IMR-90 (cell line): ENCODE results near the gene NEK4. TPM values are rescaled to one million over a fixed set of nuclear protein-coding genes. Genes with fewer than 3 reads are reported as not detected.

Source experiments
- ATAC-seq: fragments of 200-7000 bp; cut with Tn5 transposase; 2 replicates; pipeline ENCODE4 v1.9.1; 2020; ENCODE audit warnings: low read depth, mild to moderate bottlenecking, moderate library complexity
- BruUV-seq: library from RNA; stranded (reverse); fragments of 400-500 nt; replicated peaks from 2 replicates; lab custom pipeline; 2021; lab: Mats Ljungman, UMichigan
- CTCF ChIA-PET: fragments of 300-600 bp; formaldehyde crosslinking; extraction: SDS; loops from one replicate; lab custom pipeline; 2021; ENCODE audit warnings: antibody characterized with exemption; lab: Yijun Ruan, JAX
- POLR2A ChIA-PET: fragments of 300-600 bp; sonication (Branson Sonifier 250); formaldehyde crosslinking; loops from one replicate; lab custom pipeline; 2022; ENCODE audit warnings: antibody characterized with exemption; ENCODE audit not compliant: unreplicated experiment; lab: Charles Lee
- DNase-seq: peaks from one replicate; pipeline ENCODE4 v3.0.0; 2013
- H2AFZ ChIP-seq: replicated peaks from 2 replicates; pipeline ENCODE3; 2013; ENCODE audit warnings: low read length, mild to moderate bottlenecking; ENCODE audit not compliant: poor library complexity
- H2AK5ac ChIP-seq: 2 replicates; pipeline ENCODE4 v1.6.1; 2013; ENCODE audit warnings: low read depth, low read length, inconsistent platforms
- H2AK9ac ChIP-seq: replicated peaks from 2 replicates; pipeline ENCODE3; 2013; ENCODE audit warnings: mild to moderate bottlenecking, low read depth, low read length, moderate library complexity; ENCODE audit not compliant: poor library complexity
- H2BK120ac ChIP-seq: 2 replicates; pipeline ENCODE4 v1.6.1; 2013; ENCODE audit warnings: low read depth, low read length, inconsistent platforms
- H2BK15ac ChIP-seq: 3 replicates; pipeline ENCODE4 v1.6.1; 2013; ENCODE audit warnings: low read depth, low read length, inconsistent platforms
- H2BK20ac ChIP-seq: 2 replicates; pipeline ENCODE4 v1.6.1; 2013; ENCODE audit warnings: low read depth, mild to moderate bottlenecking, inconsistent platforms, low read length, moderate library complexity
- H2BK5ac ChIP-seq: 2 replicates; pipeline ENCODE4 v1.6.1; 2013; ENCODE audit warnings: mild to moderate bottlenecking, low read depth, low read length, inconsistent platforms; ENCODE audit not compliant: poor library complexity, severe bottlenecking
- H3K14ac ChIP-seq: replicated peaks from 2 replicates; pipeline ENCODE4 v1.6.1; 2013; ENCODE audit warnings: low read depth, low read length, inconsistent platforms
- H3K18ac ChIP-seq: 2 replicates; pipeline ENCODE4 v1.6.1; 2013; ENCODE audit warnings: low read depth, low read length, control low read depth
- H3K23ac ChIP-seq: 2 replicates; pipeline ENCODE4 v1.6.1; 2013; ENCODE audit warnings: low read depth, low read length, inconsistent platforms
- H3K27ac ChIP-seq: 2 replicates; pipeline ENCODE4 v1.5.1; 2013; ENCODE audit warnings: mild to moderate bottlenecking, control low read depth, low read length; ENCODE audit not compliant: insufficient read depth
- H3K27me3 ChIP-seq: 2 replicates; pipeline ENCODE4 v1.6.1; 2013; ENCODE audit warnings: low read length; ENCODE audit not compliant: control insufficient read depth, insufficient read depth
- H3K36me3 ChIP-seq: 2 replicates; pipeline ENCODE4 v1.6.1; 2013; ENCODE audit warnings: low read length, mixed read lengths; ENCODE audit not compliant: control insufficient read depth, insufficient read depth
- H3K4ac ChIP-seq: 2 replicates; pipeline ENCODE4 v1.6.1; 2013; ENCODE audit warnings: low read depth, low read length, inconsistent platforms
- H3K4me1 ChIP-seq: 2 replicates; pipeline ENCODE4 v1.6.1; 2013; ENCODE audit warnings: low read length, mixed read lengths; ENCODE audit not compliant: control insufficient read depth, insufficient read depth
- H3K4me2 ChIP-seq: 2 replicates; pipeline ENCODE4 v1.6.1; 2013; ENCODE audit warnings: low read depth, mild to moderate bottlenecking, control low read depth, low read length, moderate library complexity
- H3K4me3 ChIP-seq: 2 replicates; pipeline ENCODE4 v1.5.1; 2013; ENCODE audit warnings: low read depth, mild to moderate bottlenecking, control low read depth, low read length, moderate library complexity; ENCODE audit not compliant: insufficient read depth
- H3K56ac ChIP-seq: 2 replicates; pipeline ENCODE4 v1.6.1; 2013; ENCODE audit warnings: low read length, inconsistent platforms; ENCODE audit not compliant: insufficient read depth; ENCODE audit errors: extremely low read depth
- H3K79me1 ChIP-seq, 2 experiments: 2 replicates each; pipeline ENCODE4 v1.6.1; 2013; ENCODE audit warnings: low read length in 2 of 2, inconsistent platforms in 1 of 2, low read depth in 1 of 2
- H3K9ac ChIP-seq: 2 replicates; pipeline ENCODE4 v1.6.1; 2013; ENCODE audit warnings: low read depth, low read length, control low read depth
- H3K9me1 ChIP-seq: 2 replicates; pipeline ENCODE4 v1.6.1; 2013; ENCODE audit warnings: low read length, inconsistent platforms; ENCODE audit not compliant: insufficient read depth
- H3K9me3 ChIP-seq: 2 replicates; pipeline ENCODE4 v1.6.1; 2013; ENCODE audit warnings: low read length; ENCODE audit not compliant: control insufficient read depth, insufficient read depth
- H4K20me1 ChIP-seq: 2 replicates; pipeline ENCODE4 v1.6.1; 2013; ENCODE audit warnings: low read length, inconsistent platforms; ENCODE audit not compliant: insufficient read depth
- H4K5ac ChIP-seq: 2 replicates; pipeline ENCODE4 v1.6.1; 2013; ENCODE audit warnings: mild to moderate bottlenecking, low read depth, low read length, control low read depth
- H4K8ac ChIP-seq, 2 experiments: 2 replicates each; pipeline ENCODE4 v1.6.1; 2013; ENCODE audit warnings: low read depth in 2 of 2, low read length in 2 of 2, control low read depth in 1 of 2, inconsistent platforms in 1 of 2
- H4K91ac ChIP-seq: 2 replicates; pipeline ENCODE4 v1.6.1; 2013; ENCODE audit warnings: low read depth, low read length, inconsistent platforms; ENCODE audit not compliant: insufficient read depth
- BHLHE40 ChIP-seq: fragments of 150-350 bp; IDR thresholded peaks from 2 replicates; pipeline ENCODE4 v1.6.1; 2016; ENCODE audit warnings: mild to moderate bottlenecking, low read depth, low read length
- CEBPB ChIP-seq: IDR thresholded peaks from 2 replicates; pipeline ENCODE4 v1.6.1; 2012; ENCODE audit warnings: low read depth, low read length, improper control_type of control experiment
- CHD1 ChIP-seq: IDR thresholded peaks from 2 replicates; pipeline ENCODE4 v1.6.1; 2012; ENCODE audit warnings: low read depth, low read length, improper control_type of control experiment
- CTCF ChIP-seq: conservative IDR thresholded peaks from 2 replicates; pipeline ENCODE4 v1.5.1; 2012; ENCODE audit warnings: mild to moderate bottlenecking, low read depth, low read length, improper control_type of control experiment
- ELK1 ChIP-seq: fragments of 150-350 bp; IDR thresholded peaks from 2 replicates; pipeline ENCODE4 v1.6.1; 2016; ENCODE audit warnings: low read depth, mild to moderate bottlenecking, low read length, moderate library complexity, borderline replicate concordance
- FOS ChIP-seq: fragments of 150-350 bp; IDR thresholded peaks from 2 replicates; pipeline ENCODE4 v1.6.1; 2016; ENCODE audit warnings: low read depth, low read length
- MAFK ChIP-seq: IDR thresholded peaks from 2 replicates; pipeline ENCODE4 v1.6.1; 2012; ENCODE audit warnings: low read depth, low read length, improper control_type of control experiment
- MAZ ChIP-seq: IDR thresholded peaks from 2 replicates; pipeline ENCODE4 v1.6.1; 2012; ENCODE audit warnings: low read depth, mild to moderate bottlenecking, low read length, improper control_type of control experiment, moderate library complexity, borderline replicate concordance
- MXI1 ChIP-seq: IDR thresholded peaks from 2 replicates; pipeline ENCODE4 v1.6.1; 2012; ENCODE audit warnings: low read depth, mild to moderate bottlenecking, low read length, moderate library complexity, borderline replicate concordance
- NFE2L2 ChIP-seq: fragments of 150-350 bp; IDR thresholded peaks from 2 replicates; pipeline ENCODE4 v1.6.1; 2016; ENCODE audit warnings: low read depth, mild to moderate bottlenecking, low read length
- POLR2A ChIP-seq: IDR thresholded peaks from 2 replicates; pipeline ENCODE4 v1.6.1; 2012; ENCODE audit warnings: mild to moderate bottlenecking, low read depth, low read length
- RAD21 ChIP-seq: IDR thresholded peaks from 2 replicates; pipeline ENCODE4 v1.6.1; 2012; ENCODE audit warnings: low read length, improper control_type of control experiment
- RCOR1 ChIP-seq: IDR thresholded peaks from 2 replicates; pipeline ENCODE4 v1.6.1; 2012; ENCODE audit warnings: mild to moderate bottlenecking, low read length, improper control_type of control experiment; ENCODE audit not compliant: insufficient replicate concordance
- RFX5 ChIP-seq: IDR thresholded peaks from 2 replicates; pipeline ENCODE4 v1.8.0; 2012; ENCODE audit warnings: low read depth, mild to moderate bottlenecking, low read length, moderate library complexity
- SMC3 ChIP-seq: fragments of 150-350 bp; IDR thresholded peaks from 2 replicates; pipeline ENCODE4 v1.6.1; 2016; ENCODE audit warnings: low read depth, mild to moderate bottlenecking, antibody characterized with exemption, low read length, moderate library complexity
- USF2 ChIP-seq: fragments of 150-350 bp; IDR thresholded peaks from 2 replicates; pipeline ENCODE4 v1.6.1; 2017; ENCODE audit warnings: mild to moderate bottlenecking, antibody characterized with exemption, low read length, low read depth
- WGBS, 2 experiments: methylation state at CpG; one replicate each; pipeline versions ENCODE4 v1.1.5 to v1.1.7; 2013; ENCODE audit warnings: missing lambda C conversion rate in 2 of 2; ENCODE audit not compliant: insufficient read length in 1 of 2; ENCODE audit errors: extremely low coverage in 2 of 2; 5-methylcytosine and 5-hydroxymethylcytosine counted together
- dilution Hi-C: fragments of 300-500 bp; cut with HindIII; formaldehyde crosslinking; loops from one replicate; pipeline ENCODE4 v1.14.3; 2018; ENCODE audit warnings: low sequenced_read_pairs; ENCODE audit not compliant: unreplicated experiment
- in situ Hi-C: fragments of 300-500 bp; cut with MboI; formaldehyde crosslinking; loops from 3 replicates; pipeline ENCODE4 v1.14.3; 2019; ENCODE audit warnings: low sequenced_read_pairs, inconsistent platforms, mixed read lengths
- intact Hi-C: fragments of 100-400 bp; cut with micrococcal nuclease; formaldehyde crosslinking; loops from 2 replicates; pipeline ENCODE4 v1.10.0; 2022
- polyA plus RNA-seq, 3 experiments: library from polyadenylated mRNA; depleted of rRNA; stranded (reverse); fragments of >200 nt; gene quantifications; 2 replicates each; pipeline ENCODE4 v1.2.3, GENCODE V29; 2012; ENCODE audit warnings: low replicate concordance in 1 of 3
- total RNA-seq: library from RNA; depleted of rRNA; stranded (reverse); fragments of >200 nt; gene quantifications from 2 replicates; pipeline ENCODE4 v1.2.3, GENCODE V29; 2012

The NEK4 gene
- total and polyA plus RNA-seq, 2 of the 4 experiments (the other 2 are of a cell fraction), result 10.3 to 24.7 TPM

GRCh38 chr3:52723935-52724334, 46.8 kb downstream of the NEK4 start:
- Histone ChIP-seq H2BK5ac (no peak overlapping the region), H3K36me3 (no peaks in the 10 kb centered on the region; the same call in 1 of the 2 replicates), H2BK20ac (no peak overlapping the region), H4K20me1 (no peaks in the 10 kb centered on the region), H3K9me3 (no peaks in the 10 kb centered on the region), H3K4me1 (no peaks in the 10 kb centered on the region), H3K18ac (no peak overlapping the region), H2AK5ac (no peak overlapping the region), H2BK120ac (no peak overlapping the region), H3K9ac (no peak overlapping the region), H4K91ac (no peak overlapping the region), H3K9me1 (no peaks in the 10 kb centered on the region), H4K8ac (no peak overlapping the region), H4K5ac (no peak overlapping the region), H3K4me3 (no peak overlapping the region), H3K14ac (no peak overlapping the region), H3K4ac (no peak overlapping the region), H3K56ac (no peak overlapping the region), H3K4me2 (no peak overlapping the region), H3K27ac (no peak overlapping the region), H2BK15ac (no peak overlapping the region), H3K27me3 (no peaks in the 10 kb centered on the region), H2AFZ (no peak overlapping the region), H3K23ac (no peak overlapping the region), H2AK9ac (no peak overlapping the region), H3K79me1 (no peaks in the 10 kb centered on the region)
- dilution Hi-C loops (no loop called here), intact Hi-C loops (no loop called here), in situ Hi-C loops (no loop called here)
- ChIA-PET POLR2A (no interaction called here), CTCF (no interaction called here)
- no peak for TF ChIP-seq RCOR1
- no peak for TF ChIP-seq MXI1
- no peak for TF ChIP-seq BHLHE40
- TF ChIP-seq NFE2L2, result no peak
- no peak for TF ChIP-seq POLR2A
- no peak for TF ChIP-seq MAFK
- TF ChIP-seq SMC3, result no peak
- TF ChIP-seq CHD1, result no peak
- TF ChIP-seq RAD21, result no peak
- no peak for TF ChIP-seq ELK1
- TF ChIP-seq MAZ, result no peak
- TF ChIP-seq CTCF, result no peak
- TF ChIP-seq CEBPB, result no peak
- no peak for TF ChIP-seq RFX5
- no peak for TF ChIP-seq USF2
- no peak for TF ChIP-seq FOS
- WGBS, 2 experiments, result no CpG with 5 or more reads among the region's 5 CpGs
- ATAC-seq (no peak), DNase-seq (no peak)
- BruUV-seq, result no TSS peak
